RWPE2 (cell line): ENCODE results near the gene HS3ST3A1.
"Not testable (repeated sequence)": the region's sequence is repeated elsewhere in the genome, so short reads cannot be mapped to it uniquely, and the experiment has no call there.

Source experiments
- ATAC-seq: fragments of 200-7000 bp; cut with Tn5 transposase; 3 replicates; pipeline ENCODE4 v1.9.1; 2021; ENCODE audit warnings: low read depth
- DNase-seq: peaks from one replicate; pipeline ENCODE4 v3.0.0-alpha.2; 2020; ENCODE audit warnings: low spot score
- H3K27ac ChIP-seq: fragments of 450-650 bp; 2 replicates; pipeline ENCODE4 v1.5.1; 2017; ENCODE audit warnings: mild to moderate bottlenecking; ENCODE audit not compliant: poor library complexity, severe bottlenecking
- H3K27me3 ChIP-seq: fragments of 250-450 bp; sonication (Bioruptor Pico); 2 replicates; pipeline ENCODE4 v1.5.1; 2021; ENCODE audit warnings: mild to moderate bottlenecking, moderate library complexity; ENCODE audit not compliant: insufficient read depth, poor library complexity, severe bottlenecking
- H3K36me3 ChIP-seq: fragments of 250-450 bp; sonication (Bioruptor Pico); 2 replicates; pipeline ENCODE4 v1.5.1; 2020; ENCODE audit warnings: low read depth, mild to moderate bottlenecking, moderate library complexity
- H3K4me1 ChIP-seq: fragments of 250-450 bp; sonication (Bioruptor Pico); 2 replicates; pipeline ENCODE4 v1.5.1; 2021; ENCODE audit warnings: mild to moderate bottlenecking, moderate library complexity; ENCODE audit not compliant: insufficient read depth, poor library complexity, severe bottlenecking
- H3K4me3 ChIP-seq: fragments of 250-450 bp; sonication (Bioruptor Pico); 2 replicates; pipeline ENCODE4 v1.5.1; 2021; ENCODE audit warnings: mild to moderate bottlenecking, moderate library complexity; ENCODE audit not compliant: severe bottlenecking
- H3K9me3 ChIP-seq: fragments of 250-450 bp; sonication (Bioruptor Pico); 2 replicates; pipeline ENCODE4 v1.5.1; 2021; ENCODE audit warnings: mild to moderate bottlenecking, moderate library complexity; ENCODE audit not compliant: severe bottlenecking
- TF ChIP-seq, protein P1 (sequence below): fragments of 450-650 bp; IDR thresholded peaks from one replicate; pipeline ENCODE4 v1.5.1; 2017; ENCODE audit warnings: mild to moderate bottlenecking, moderate library complexity; ENCODE audit not compliant: poor library complexity, severe bottlenecking

The HS3ST3A1 gene

GRCh38 chr17:13498184-13498583 is 103.5 kb downstream of the HS3ST3A1 start:
- no peaks in the 10 kb centered on the region for H3K9me3 ChIP-seq
- peaks cover 7% of the 10 kb centered on the region for H3K36me3 ChIP-seq
- no peaks in the 10 kb centered on the region for H3K4me1 ChIP-seq
- no peaks in the 10 kb centered on the region for H3K27me3 ChIP-seq
- no peak for ATAC-seq
- H3K4me3 ChIP-seq: no peak overlapping the region
- DNase-seq: no peak
- H3K27ac ChIP-seq: no peak overlapping the region
- TF ChIP-seq, protein P1, sequence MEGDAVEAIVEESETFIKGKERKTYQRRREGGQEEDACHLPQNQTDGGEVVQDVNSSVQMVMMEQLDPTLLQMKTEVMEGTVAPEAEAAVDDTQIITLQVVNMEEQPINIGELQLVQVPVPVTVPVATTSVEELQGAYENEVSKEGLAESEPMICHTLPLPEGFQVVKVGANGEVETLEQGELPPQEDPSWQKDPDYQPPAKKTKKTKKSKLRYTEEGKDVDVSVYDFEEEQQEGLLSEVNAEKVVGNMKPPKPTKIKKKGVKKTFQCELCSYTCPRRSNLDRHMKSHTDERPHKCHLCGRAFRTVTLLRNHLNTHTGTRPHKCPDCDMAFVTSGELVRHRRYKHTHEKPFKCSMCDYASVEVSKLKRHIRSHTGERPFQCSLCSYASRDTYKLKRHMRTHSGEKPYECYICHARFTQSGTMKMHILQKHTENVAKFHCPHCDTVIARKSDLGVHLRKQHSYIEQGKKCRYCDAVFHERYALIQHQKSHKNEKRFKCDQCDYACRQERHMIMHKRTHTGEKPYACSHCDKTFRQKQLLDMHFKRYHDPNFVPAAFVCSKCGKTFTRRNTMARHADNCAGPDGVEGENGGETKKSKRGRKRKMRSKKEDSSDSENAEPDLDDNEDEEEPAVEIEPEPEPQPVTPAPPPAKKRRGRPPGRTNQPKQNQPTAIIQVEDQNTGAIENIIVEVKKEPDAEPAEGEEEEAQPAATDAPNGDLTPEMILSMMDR: no peak

DNA sequence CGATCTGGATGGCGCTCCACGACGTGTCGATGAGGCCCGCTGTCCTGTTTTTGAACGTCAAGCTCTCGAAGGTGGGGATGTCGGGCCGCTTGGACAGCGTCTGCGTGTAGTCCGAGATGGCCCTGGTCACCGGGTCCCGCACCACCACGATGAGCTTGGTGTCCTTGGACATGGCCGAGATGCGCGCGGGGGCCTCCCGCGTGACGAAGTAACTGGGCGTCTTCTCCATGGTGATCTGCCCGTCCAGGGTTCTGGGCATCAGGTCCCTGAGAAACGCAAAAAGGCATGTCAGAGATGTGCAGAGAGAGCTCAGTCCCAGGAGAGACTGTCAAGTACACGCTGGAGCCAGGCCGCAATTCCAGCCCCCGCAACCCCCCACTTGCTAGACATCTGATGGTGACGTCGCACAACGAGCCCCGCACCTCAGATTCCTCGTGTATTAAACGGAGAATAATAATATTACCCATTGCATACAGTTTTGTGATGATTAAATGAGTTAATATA is 105.1 kb downstream of the HS3ST3A1 start:
- ATAC-seq, H3K4me1 ChIP-seq, DNase-seq, H3K36me3 ChIP-seq, H3K27ac ChIP-seq, H3K9me3 ChIP-seq, H3K4me3 ChIP-seq, H3K27me3 ChIP-seq: not testable (repeated sequence)

GRCh38 chr17:13495423-13495822 is 106.3 kb downstream of the HS3ST3A1 start:
- H3K9me3 ChIP-seq: no peaks in the 10 kb centered on the region
- TF ChIP-seq, protein P1: no peak
- no peak overlapping the region for H3K27ac ChIP-seq
- no peaks in the 10 kb centered on the region for H3K27me3 ChIP-seq
- DNase-seq: no peak
- peaks cover 7% of the 10 kb centered on the region for H3K36me3 ChIP-seq
- no peak for ATAC-seq
- no peaks in the 10 kb centered on the region for H3K4me1 ChIP-seq
- no peak overlapping the region for H3K4me3 ChIP-seq

- Histone ChIP-seq H3K36me3 (peaks cover 7% of the 10 kb centered on the region), H3K9me3 (no peaks in the 10 kb centered on the region), H3K4me1 (no peaks in the 10 kb centered on the region), H3K27me3 (no peaks in the 10 kb centered on the region), H3K4me3 (no peak overlapping the region), H3K27ac (no peak overlapping the region)
- ATAC-seq (no peak), DNase-seq (no peak)
- TF ChIP-seq, protein P1: no peak
These were observed 109.0 kb downstream of the HS3ST3A1 start for GRCh38 chr17:13492737-13493122.

- TF ChIP-seq, protein P1: no peak
- ATAC-seq: no peak
- H3K36me3 ChIP-seq: peaks cover 7% of the 10 kb centered on the region
- no peak overlapping the region for H3K27ac ChIP-seq
- no peak overlapping the region for H3K4me3 ChIP-seq
- no peaks in the 10 kb centered on the region for H3K27me3 ChIP-seq
- H3K9me3 ChIP-seq: no peaks in the 10 kb centered on the region
- no peaks in the 10 kb centered on the region for H3K4me1 ChIP-seq
- no peak for DNase-seq
These were observed 109.6 kb downstream of the HS3ST3A1 start for GRCh38 chr17:13491916-13492736.
